ENCODE measurements around the gene BEST2.
"Not testable (repeated sequence)": the region's sequence is repeated elsewhere in the genome, so short reads cannot be mapped to it uniquely, and the experiment has no call there.

Gene BEST2

GRCh38 chr19:12794196-12794941, 42.8 kb downstream of the BEST2 start:
- Mint-ChIP-seq H3K4me3 (peak overlapping the region; percentile 83), H3K9me3 (no peaks in the 10 kb centered on the region), H3K27ac (peak overlapping the region; percentile 89), H3K27me3 (no peaks in the 10 kb centered on the region), H3K36me3 (peaks cover 2% of the 10 kb centered on the region), H3K4me1 (peaks cover 31% of the 10 kb centered on the region)

GRCh38 chr19:12794971-12795381, 43.4 kb downstream of the BEST2 start:
- H3K27me3 Mint-ChIP-seq = no peaks in the 10 kb centered on the region
- H3K4me1 Mint-ChIP-seq = peaks cover 36% of the 10 kb centered on the region
- H3K4me3 Mint-ChIP-seq = peak overlapping the region; percentile 83
- H3K9me3 Mint-ChIP-seq = no peaks in the 10 kb centered on the region
- peaks cover 2% of the 10 kb centered on the region for H3K36me3 Mint-ChIP-seq
- no peak overlapping the region for H3K27ac Mint-ChIP-seq

GRCh38 chr19:12796146-12797071, 44.8 kb downstream of the BEST2 start:
- Mint-ChIP-seq H3K4me1 (peaks cover 39% of the 10 kb centered on the region), H3K27ac (peak overlapping the region; percentile 87), H3K4me3 (peak overlapping the region; percentile 80), H3K9me3 (no peaks in the 10 kb centered on the region), H3K27me3 (no peaks in the 10 kb centered on the region), H3K36me3 (peaks cover 2% of the 10 kb centered on the region)

- Mint-ChIP-seq H3K36me3 (peaks cover 2% of the 10 kb centered on the region), H3K4me3 (no peak overlapping the region)
These were observed 45.6 kb downstream of the BEST2 start for GRCh38 chr19:12797141-12797587.

GRCh38 chr19:12797607-12798006, 46.0 kb downstream of the BEST2 start:
- not testable (repeated sequence) for H3K9me3 Mint-ChIP-seq, H3K27me3 Mint-ChIP-seq, H3K27ac Mint-ChIP-seq, H3K36me3 Mint-ChIP-seq, H3K4me3 Mint-ChIP-seq
- H3K4me1 Mint-ChIP-seq = peaks cover 45% of the 10 kb centered on the region

More at GRCh38 chr19:12797141-12797587, 45.6 kb downstream of the BEST2 start:
- no peak overlapping the region for H3K27ac Mint-ChIP-seq
- no peaks in the 10 kb centered on the region for H3K9me3 Mint-ChIP-seq
- no peaks in the 10 kb centered on the region for H3K27me3 Mint-ChIP-seq
- peaks cover 41% of the 10 kb centered on the region for H3K4me1 Mint-ChIP-seq

- no peaks in the 10 kb centered on the region for H3K36me3 Mint-ChIP-seq
- H3K9me3 Mint-ChIP-seq = no peaks in the 10 kb centered on the region
These were observed 48.3 kb downstream of the BEST2 start for GRCh38 chr19:12799742-12800465.

GRCh38 chr19:12800466-12800770, 48.8 kb downstream of the BEST2 start:
- Mint-ChIP-seq H3K27ac (peak overlapping the region; percentile 19), H3K27me3 (no peaks in the 10 kb centered on the region), H3K4me1 (peaks cover 36% of the 10 kb centered on the region), H3K4me3 (peak overlapping the region; percentile 89), H3K9me3 (no peaks in the 10 kb centered on the region), H3K36me3 (no peaks in the 10 kb centered on the region)

More at GRCh38 chr19:12799742-12800465, 48.3 kb downstream of the BEST2 start:
- Mint-ChIP-seq H3K27ac (peak overlapping the region; percentile 35), H3K27me3 (no peaks in the 10 kb centered on the region), H3K4me3 (peak overlapping the region; percentile 89), H3K4me1 (peaks cover 37% of the 10 kb centered on the region)

- Mint-ChIP-seq H3K9me3 (no peaks in the 10 kb centered on the region), H3K36me3 (no peaks in the 10 kb centered on the region), H3K27me3 (no peaks in the 10 kb centered on the region), H3K4me3 (peak overlapping the region; percentile 89), H3K27ac (peak overlapping the region; percentile 55), H3K4me1 (peaks cover 33% of the 10 kb centered on the region)
These were observed 49.4 kb downstream of the BEST2 start for GRCh38 chr19:12800923-12801465.

GRCh38 chr19:12801466-12802266, 50.1 kb downstream of the BEST2 start, which contains the start of the genes PRDX2 and THSD8:
Gene PRDX2, minus strand, starts transcription at chr19:12801800. Its CDS starts 539 bp downstream, at chr19:12801261.
Gene THSD8, plus strand, starts transcription at chr19:12802069. Its CDS starts 3 bp downstream, at chr19:12802072.
- no peaks in the 10 kb centered on the region for H3K9me3 Mint-ChIP-seq
- H3K4me1 Mint-ChIP-seq = peaks cover 34% of the 10 kb centered on the region
- peak within 1 kb of the TSS; percentile 72 for H3K27ac Mint-ChIP-seq
- H3K27me3 Mint-ChIP-seq = no peaks in the 10 kb centered on the region
- peak within 1 kb of the TSS; percentile 89 for H3K4me3 Mint-ChIP-seq
- H3K36me3 Mint-ChIP-seq = no peaks in the 10 kb centered on the region

GRCh38 chr19:12802267-12803106, 50.9 kb downstream of the BEST2 start:
- no peaks in the 10 kb centered on the region for H3K36me3 Mint-ChIP-seq
- H3K9me3 Mint-ChIP-seq = no peaks in the 10 kb centered on the region
- H3K4me3 Mint-ChIP-seq = peak overlapping the region; percentile 89
- H3K27ac Mint-ChIP-seq = peak overlapping the region; percentile 72
- peaks cover 37% of the 10 kb centered on the region for H3K4me1 Mint-ChIP-seq
- no peaks in the 10 kb centered on the region for H3K27me3 Mint-ChIP-seq

GRCh38 chr19:12804051-12804450, 52.5 kb downstream of the BEST2 start:
- Mint-ChIP-seq H3K9me3 (no peaks in the 10 kb centered on the region), H3K36me3 (no peaks in the 10 kb centered on the region), H3K27me3 (no peaks in the 10 kb centered on the region), H3K4me3 (no peak overlapping the region), H3K27ac (no peak overlapping the region), H3K4me1 (peaks cover 40% of the 10 kb centered on the region)

GRCh38 chr19:12806242-12807081, 54.9 kb downstream of the BEST2 start, which contains the start of gene RNASEH2A:
Gene RNASEH2A, plus strand, starts transcription at chr19:12806584. Its CDS starts 90 bp downstream, at chr19:12806674.
- Mint-ChIP-seq H3K36me3 (peaks cover 1% of the 10 kb centered on the region), H3K9me3 (no peaks in the 10 kb centered on the region), H3K4me3 (peak within 1 kb of the TSS; percentile 96)

More at GRCh38 chr19:12806242-12807081, 54.9 kb downstream of the BEST2 start, which contains the start of gene RNASEH2A:
- H3K27ac Mint-ChIP-seq = peak within 1 kb of the TSS; percentile 84
- no peaks in the 10 kb centered on the region for H3K27me3 Mint-ChIP-seq
- peaks cover 23% of the 10 kb centered on the region for H3K4me1 Mint-ChIP-seq

Data from activated naive CD4-positive, alpha-beta T cell treated with anti-CD3 and anti-CD28 coated beads, Interleukin-2, amount 50 U/mL, for 24 hours (primary cell).